OCI-LY3 (cell line): Measurements from ENCODE around the gene TRNP1.

Source experiments
- H2AFZ ChIP-seq: fragments of 200-600, 300-600 bp; shearing (Covaris generic); 2 replicates; pipeline ENCODE4 v1.6.0; 2014; ENCODE audit warnings: antibody characterized with exemption, low read depth, low read length
- H3K27ac ChIP-seq: fragments of 200-600, 300-600 bp; sonication (generic); 2 replicates; pipeline ENCODE4 v1.5.1; 2014; ENCODE audit warnings: mild to moderate bottlenecking, low read length, moderate library complexity, mixed read lengths
- H3K27me3 ChIP-seq: fragments of 200-600, 300-600 bp; sonication (generic); 2 replicates; pipeline ENCODE4 v1.6.1; 2014; ENCODE audit warnings: low read depth, low read length, mixed read lengths
- H3K36me3 ChIP-seq: fragments of 200-600, 300-600 bp; sonication (generic); replicated peaks from 2 replicates; pipeline ENCODE3; 2014; ENCODE audit warnings: low read depth, low read length, mixed read lengths
- H3K4me1 ChIP-seq: fragments of 300-600, 200-600 bp; sonication (generic); 2 replicates; pipeline ENCODE4 v1.6.1; 2014; ENCODE audit warnings: low read length, mixed read lengths
- H3K4me2 ChIP-seq: fragments of 200-600, 300-600 bp; sonication (generic); 2 replicates; pipeline ENCODE4 v1.6.1; 2014; ENCODE audit warnings: low read length, mixed read lengths
- H3K4me3 ChIP-seq: fragments of 300-600, 200-600 bp; sonication (generic); 2 replicates; pipeline ENCODE4 v1.5.1; 2014; ENCODE audit warnings: antibody characterized with exemption, mild to moderate bottlenecking, low read length, moderate library complexity
- H3K79me2 ChIP-seq: fragments of 300-600, 200-600 bp; shearing (Covaris generic); 2 replicates; pipeline ENCODE4 v1.6.1; 2014; ENCODE audit warnings: mild to moderate bottlenecking, low read length, mixed read lengths
- H3K9ac ChIP-seq: fragments of 300-600, 200-600 bp; shearing (Covaris generic); 2 replicates; pipeline ENCODE4 v1.6.0; 2014; ENCODE audit warnings: mild to moderate bottlenecking, low read length, moderate library complexity
- H3K9me3 ChIP-seq: fragments of 200-600, 300-600 bp; shearing (Covaris generic); 2 replicates; pipeline ENCODE4 v1.6.1; 2014; ENCODE audit warnings: low read length, mixed read lengths; ENCODE audit not compliant: insufficient read depth
- H4K20me1 ChIP-seq: fragments of 200-600, 300-600 bp; sonication (generic); 2 replicates; pipeline ENCODE4 v1.6.1; 2016; ENCODE audit warnings: low read length, mixed read lengths; ENCODE audit not compliant: insufficient read depth
- CTCF ChIP-seq: fragments of 200-600, 300-600 bp; sonication (generic); IDR thresholded peaks from 2 replicates; pipeline ENCODE4 v1.5.1; 2014; ENCODE audit warnings: antibody characterized with exemption, low read length, low read depth
- EZH2phosphoT487 ChIP-seq: fragments of 200-600 bp; shearing (Covaris generic); IDR thresholded peaks from 2 replicates; pipeline ENCODE4 v1.6.1; 2018; ENCODE audit warnings: antibody characterized with exemption, mixed run types, low read depth

Gene TRNP1

GRCh38 chr1:27031235-27032118 lies 38.0 kb downstream of the TRNP1 start:
- no peaks in the 10 kb centered on the region for H3K79me2 ChIP-seq
- H3K9me3 ChIP-seq, result no peaks in the 10 kb centered on the region
- no peak overlapping the region for H3K9ac ChIP-seq
- H3K36me3 ChIP-seq, result no peaks in the 10 kb centered on the region
- H3K4me3 ChIP-seq, result no peak overlapping the region
- TF ChIP-seq CTCF (no peak), EZH2phosphoT487 (no peak)
- no peak overlapping the region for H3K4me2 ChIP-seq
- no peaks in the 10 kb centered on the region for H3K4me1 ChIP-seq
- no peaks in the 10 kb centered on the region for H4K20me1 ChIP-seq
- no peak overlapping the region for H3K27ac ChIP-seq
- no peak overlapping the region for H2AFZ ChIP-seq
- H3K27me3 ChIP-seq, result no peaks in the 10 kb centered on the region

- Histone ChIP-seq H2AFZ (no peak overlapping the region), H3K4me3 (no peak overlapping the region), H3K27me3 (no peaks in the 10 kb centered on the region), H3K9me3 (no peaks in the 10 kb centered on the region), H3K27ac (no peak overlapping the region), H3K36me3 (no peaks in the 10 kb centered on the region), H3K4me2 (no peak overlapping the region), H3K9ac (no peak overlapping the region), H4K20me1 (no peaks in the 10 kb centered on the region), H3K4me1 (no peaks in the 10 kb centered on the region), H3K79me2 (no peaks in the 10 kb centered on the region)
- TF ChIP-seq EZH2phosphoT487 (no peak), CTCF (no peak)
Observed at GRCh38 chr1:27032119-27032461, 38.6 kb downstream of the TRNP1 start.

- Histone ChIP-seq H3K9ac (no peak overlapping the region), H3K27ac (no peak overlapping the region)
Observed at GRCh38 chr1:27033043-27033746, 39.7 kb downstream of the TRNP1 start.

More at GRCh38 chr1:27033043-27033746, 39.7 kb downstream of the TRNP1 start:
- Histone ChIP-seq H2AFZ (no peak overlapping the region), H3K79me2 (no peaks in the 10 kb centered on the region), H3K36me3 (no peaks in the 10 kb centered on the region), H4K20me1 (no peaks in the 10 kb centered on the region), H3K27me3 (no peaks in the 10 kb centered on the region), H3K4me3 (no peak overlapping the region), H3K4me2 (no peak overlapping the region), H3K4me1 (no peaks in the 10 kb centered on the region), H3K9me3 (no peaks in the 10 kb centered on the region)
- TF ChIP-seq CTCF (no peak), EZH2phosphoT487 (no peak)
